NCI-H1694 (cell line): Measurements from ENCODE around the gene NR2F6.

Source experiments
- DNase-seq: peaks from one replicate; lab custom pipeline; 2025; lab: John Stamatoyannopoulos, UW

The NR2F6 gene

DNA sequence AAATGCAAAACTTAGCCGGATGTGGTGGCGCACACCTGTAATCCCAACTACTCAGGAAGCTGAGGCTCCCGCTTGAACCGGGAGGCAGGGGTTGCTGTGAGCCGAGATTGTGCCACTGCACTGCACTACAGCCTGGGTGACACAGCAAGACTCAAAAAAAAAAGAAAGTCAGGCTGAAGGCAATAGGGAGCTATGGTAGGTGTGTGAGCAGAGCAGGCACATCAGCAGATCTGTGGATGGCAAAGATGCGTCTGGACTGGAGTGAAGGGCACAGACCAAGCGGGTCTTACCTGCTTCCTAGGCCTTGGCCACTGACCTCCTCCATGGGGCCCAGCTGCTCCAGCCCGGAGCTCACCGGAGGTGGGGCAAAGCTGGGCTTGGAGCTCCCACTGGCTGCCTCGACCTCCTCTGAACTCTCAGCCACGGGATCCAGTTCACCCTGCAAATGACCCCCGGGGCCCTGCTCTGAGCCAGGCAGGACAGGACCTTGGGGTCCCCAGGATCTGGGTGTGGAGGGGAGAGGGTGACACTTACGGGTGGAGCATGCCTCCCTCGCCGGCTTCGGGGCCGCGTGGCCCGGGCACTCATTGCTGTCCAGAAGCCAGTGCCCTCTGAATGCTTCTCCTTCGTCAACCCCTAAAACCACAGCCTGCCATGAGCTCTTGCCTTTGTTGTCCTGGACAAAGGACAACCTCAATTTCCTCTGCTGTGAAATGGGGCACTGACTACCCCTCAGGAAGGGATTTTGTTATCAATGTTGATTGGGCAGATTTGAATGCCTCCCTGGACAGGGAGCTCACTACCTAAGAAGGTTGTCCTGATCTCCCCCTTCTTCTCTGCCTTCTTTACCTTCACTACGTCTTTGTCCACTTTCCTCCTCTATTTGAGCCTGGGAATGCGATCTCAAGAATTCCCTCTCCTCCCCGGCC, 18.3 kb upstream of the NR2F6 start:
- no peak for DNase-seq

GRCh38 chr19:17262557-17262956, 16.8 kb upstream of the NR2F6 start:
- no peak for DNase-seq

DNA sequence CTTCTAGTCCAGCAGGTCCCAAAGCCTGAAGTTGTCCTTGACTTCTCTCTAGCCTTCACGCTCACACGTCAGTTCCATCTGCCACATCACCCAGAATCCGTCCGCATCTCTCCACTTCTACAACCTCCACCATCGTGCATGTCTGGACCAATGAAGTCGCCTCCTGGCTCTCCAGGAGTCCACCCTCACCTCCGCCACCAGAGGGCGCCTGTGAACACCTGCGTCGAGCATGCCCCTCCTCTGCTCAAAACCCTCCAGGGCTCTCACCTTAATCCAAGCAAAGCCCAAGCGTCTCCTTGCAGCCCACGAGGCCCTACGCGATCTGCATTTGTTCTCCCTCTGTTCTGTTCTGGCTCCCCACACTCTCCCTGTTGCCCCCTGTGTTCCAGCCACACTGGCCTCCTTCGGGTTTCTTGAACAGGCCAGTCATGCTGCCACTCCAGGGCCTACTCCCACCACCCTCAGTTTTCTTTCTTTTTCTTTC, 15.2 kb upstream of the NR2F6 start:
- peak; percentile 65 for DNase-seq

- DNase-seq = no peak
Observed at GRCh38 chr19:17259934-17260333, 14.2 kb upstream of the NR2F6 start.

- DNase-seq = no peak
Observed at GRCh38 chr19:17259118-17259780, 13.5 kb upstream of the NR2F6 start.

DNA sequence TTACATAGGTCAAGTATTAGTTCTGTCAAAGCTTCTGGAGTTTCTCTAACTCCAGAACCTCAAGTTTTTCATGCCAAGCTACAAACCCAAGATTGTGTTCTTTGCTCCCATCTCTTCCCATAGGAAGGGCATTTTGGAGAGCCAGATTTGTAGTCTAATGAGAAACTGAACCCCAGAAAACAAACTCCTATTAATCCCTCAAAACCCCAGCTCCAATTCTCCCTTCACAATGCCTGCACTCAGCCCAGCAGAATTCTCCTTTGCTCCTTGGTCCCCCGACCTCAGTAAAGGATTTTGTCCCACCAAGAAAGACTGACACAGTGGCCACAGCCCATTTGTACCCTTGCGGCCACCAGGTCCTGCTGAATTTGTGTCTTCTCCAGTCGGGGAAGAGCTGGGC, 10.4 kb upstream of the NR2F6 start:
- no peak for DNase-seq

GRCh38 chr19:17255150-17255621, 9.5 kb upstream of the NR2F6 start:
- DNase-seq = no peak

GRCh38 chr19:17254636-17255035, 8.9 kb upstream of the NR2F6 start:
- no peak for DNase-seq

DNA sequence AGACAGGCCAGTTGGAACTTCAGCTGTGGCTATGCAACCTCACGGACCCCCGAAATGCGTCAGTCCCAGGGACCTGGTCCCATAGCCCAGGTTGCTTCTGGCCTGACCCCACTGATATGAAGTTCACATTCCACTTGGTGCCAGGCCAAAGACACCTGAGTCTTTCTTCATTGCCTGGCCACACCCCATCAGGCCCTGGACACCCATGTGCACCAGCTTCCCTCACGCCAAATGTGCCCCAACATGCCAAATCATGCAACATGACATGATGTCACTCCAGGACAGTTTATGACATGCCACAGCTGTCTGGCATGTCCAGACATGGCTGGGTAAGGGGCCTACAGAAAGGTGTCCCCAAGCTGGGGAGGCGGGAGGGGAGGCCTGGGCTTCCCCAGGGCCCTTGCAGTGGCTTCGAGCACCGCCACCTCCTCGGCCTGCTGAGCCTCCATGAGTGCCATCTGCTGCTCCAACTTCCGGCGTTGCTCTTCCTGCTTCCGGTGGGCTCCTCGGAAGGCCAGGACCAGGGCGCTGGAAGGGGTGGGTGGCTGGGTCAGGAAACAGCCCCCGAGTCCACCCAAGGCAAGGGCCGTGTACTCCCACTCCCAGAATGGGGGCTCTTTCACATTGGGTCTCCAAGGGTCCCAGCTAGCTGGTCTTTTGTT, 4.3 kb upstream of the NR2F6 start:
- no peak for DNase-seq

GRCh38 chr19:17248011-17248776, 2.5 kb upstream of the NR2F6 start:
- DNase-seq = no peak

DNA sequence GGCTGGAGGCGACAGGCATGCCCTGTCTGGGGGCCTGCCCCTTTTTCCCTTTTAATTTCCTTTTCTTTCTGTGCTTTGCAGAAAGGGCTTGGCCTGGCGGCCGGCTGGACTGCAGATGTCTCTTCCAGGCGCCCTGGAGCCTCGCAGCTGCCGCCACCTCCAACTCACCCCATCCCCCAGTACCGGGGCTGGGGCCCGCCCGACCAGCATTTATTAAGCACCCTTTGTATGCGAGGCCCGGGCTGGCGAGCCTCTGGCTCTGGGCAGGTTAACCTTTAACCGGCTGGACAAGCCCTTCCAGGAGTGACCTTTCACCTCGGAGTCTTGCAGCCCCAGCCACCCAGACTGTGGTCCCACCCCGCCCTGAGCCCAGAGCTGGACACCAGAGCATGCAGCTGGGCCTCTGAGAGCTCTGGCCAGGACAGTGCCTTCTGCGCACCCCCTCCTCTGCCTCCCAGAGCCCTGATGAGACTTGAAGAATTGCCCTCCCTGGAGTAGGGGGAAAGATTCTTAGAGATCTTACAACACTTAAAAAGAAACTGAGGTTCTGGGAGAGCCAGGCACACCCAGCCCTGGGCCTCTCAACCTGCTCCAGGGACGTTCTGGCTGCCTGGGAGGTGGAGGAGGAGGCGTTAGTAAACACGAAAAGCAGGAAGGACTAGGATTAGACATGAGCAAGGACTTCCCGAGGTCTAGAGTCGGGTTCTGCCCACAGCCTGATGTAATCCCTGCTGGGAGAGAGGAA, 1.1 kb upstream of the NR2F6 start:
- DNase-seq = no peak

GRCh38 chr19:17244618-17245534, 843 bp downstream of the NR2F6 start:
- no peak for DNase-seq

- no peak for DNase-seq
Observed at GRCh38 chr19:17243830-17244617, 1.7 kb downstream of the NR2F6 start.

- no peak for DNase-seq
Observed at GRCh38 chr19:17243211-17243829, 2.4 kb downstream of the NR2F6 start.

DNA sequence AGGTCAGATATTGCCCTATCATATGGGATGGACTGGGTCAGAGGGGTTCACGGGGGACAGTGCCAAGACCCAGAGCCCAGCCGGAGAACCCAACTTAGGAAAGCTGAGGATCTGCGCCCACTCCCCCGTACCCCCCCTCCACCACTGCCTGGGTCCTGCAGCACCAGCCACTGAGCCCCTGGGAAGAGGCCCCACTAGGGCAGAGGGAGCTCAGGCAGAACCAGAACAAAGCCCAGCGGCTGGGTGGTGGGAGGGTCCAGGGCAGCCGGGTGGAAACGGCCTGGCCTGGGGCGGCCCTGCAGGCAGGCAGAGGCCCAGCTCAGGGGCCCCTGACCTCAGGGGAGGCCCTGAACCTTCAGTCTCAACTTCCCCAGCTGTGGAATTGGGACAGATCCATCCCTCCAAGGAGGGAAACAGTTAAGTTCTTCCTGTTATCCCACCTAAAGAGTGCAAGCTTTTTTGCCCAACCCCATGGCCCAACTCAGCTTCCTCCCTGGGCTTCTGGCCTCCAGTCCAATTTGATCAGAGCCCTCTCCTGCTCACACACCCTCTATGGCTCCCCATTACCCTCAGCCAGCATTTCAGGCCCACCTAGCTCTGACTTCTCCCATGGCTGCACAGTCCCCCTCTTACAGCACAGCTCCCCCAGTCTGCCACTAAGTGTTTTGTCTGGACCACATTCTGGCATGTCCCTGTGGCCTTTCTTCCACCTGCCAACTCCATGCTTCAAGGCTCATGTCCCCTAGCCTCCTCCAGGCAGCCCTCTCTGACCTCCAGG, 3.1 kb downstream of the NR2F6 start:
- DNase-seq = no peak

- no peak for DNase-seq
Observed at GRCh38 chr19:17240826-17241399, 4.8 kb downstream of the NR2F6 start.

GRCh38 chr19:17240062-17240752, 5.5 kb downstream of the NR2F6 start:
- no peak for DNase-seq
